ENCODE results near the gene VILL. TPM values are rescaled to one million over a fixed set of nuclear protein-coding genes. Genes with fewer than 3 reads are reported as not detected.

Gene VILL
- total RNA-seq, 1 donor from 2014 or later = 16.9 TPM

GRCh38 chr3:38000242-38000916, 9.8 kb downstream of the VILL start:
- Mint-ChIP-seq H3K9me3 (no peaks in the 10 kb centered on the region), H3K27ac (peak overlapping the region; percentile 39), H3K36me3 (peaks cover 15% of the 10 kb centered on the region), H3K4me1 (ENCODE audit: unreplicated experiment) (peaks cover 30% of the 10 kb centered on the region), H3K4me3 (no peak overlapping the region), H3K27me3 (no peaks in the 10 kb centered on the region)
- TF ChIP-seq CTCF (conservative IDR thresholded peaks at IDR 0.05) = no peak
- no peak for DNase-seq (ENCODE audit: extremely low spot score, unreplicated experiment)

- H3K9me3 Mint-ChIP-seq = no peaks in the 10 kb centered on the region
- H3K4me3 Mint-ChIP-seq = no peak overlapping the region
- no peaks in the 10 kb centered on the region for H3K27me3 Mint-ChIP-seq
- H3K36me3 Mint-ChIP-seq = peaks cover 15% of the 10 kb centered on the region
- H3K27ac Mint-ChIP-seq = no peak overlapping the region
- H3K4me1 Mint-ChIP-seq (ENCODE audit: unreplicated experiment) = peaks cover 32% of the 10 kb centered on the region
- no peak for TF ChIP-seq CTCF (conservative IDR thresholded peaks at IDR 0.05)
- DNase-seq (ENCODE audit: extremely low spot score, unreplicated experiment) = no peak
These were observed 10.4 kb downstream of the VILL start for GRCh38 chr3:38000965-38001455.

- H3K4me1 Mint-ChIP-seq (ENCODE audit: unreplicated experiment) = peaks cover 29% of the 10 kb centered on the region
- peak; percentile 34 for TF ChIP-seq CTCF (conservative IDR thresholded peaks at IDR 0.05)
- no peak for DNase-seq (ENCODE audit: extremely low spot score, unreplicated experiment)
- H3K4me3 Mint-ChIP-seq = no peak overlapping the region
- no peaks in the 10 kb centered on the region for H3K27me3 Mint-ChIP-seq
- peaks cover 11% of the 10 kb centered on the region for H3K36me3 Mint-ChIP-seq
- H3K27ac Mint-ChIP-seq = no peak overlapping the region
- no peaks in the 10 kb centered on the region for H3K9me3 Mint-ChIP-seq
These were observed 11.0 kb downstream of the VILL start for GRCh38 chr3:38001456-38002081.

GRCh38 chr3:38002291-38002876, 11.8 kb downstream of the VILL start:
- DNase-seq (ENCODE audit: extremely low spot score, unreplicated experiment) = no peak

GRCh38 chr3:38002940-38003339, 12.4 kb downstream of the VILL start:
- no peak for DNase-seq (ENCODE audit: extremely low spot score, unreplicated experiment)
- no peak for TF ChIP-seq CTCF (conservative IDR thresholded peaks at IDR 0.05)
- H3K27me3 Mint-ChIP-seq = no peaks in the 10 kb centered on the region
- no peaks in the 10 kb centered on the region for H3K9me3 Mint-ChIP-seq
- H3K27ac Mint-ChIP-seq = no peak overlapping the region
- no peak overlapping the region for H3K4me3 Mint-ChIP-seq
- peaks cover 8% of the 10 kb centered on the region for H3K36me3 Mint-ChIP-seq
- peaks cover 23% of the 10 kb centered on the region for H3K4me1 Mint-ChIP-seq (ENCODE audit: unreplicated experiment)

More at GRCh38 chr3:38002291-38002876, 11.8 kb downstream of the VILL start:
- Mint-ChIP-seq H3K4me3 (no peak overlapping the region), H3K27me3 (no peaks in the 10 kb centered on the region), H3K9me3 (no peaks in the 10 kb centered on the region), H3K27ac (no peak overlapping the region), H3K4me1 (ENCODE audit: unreplicated experiment) (peaks cover 23% of the 10 kb centered on the region), H3K36me3 (peaks cover 8% of the 10 kb centered on the region)
- TF ChIP-seq CTCF (conservative IDR thresholded peaks at IDR 0.05) = no peak

Data from type B pancreatic cell (in vitro differentiated cells).